Measurements from ENCODE around the gene MOV10L1. TPM values are rescaled to one million over a fixed set of nuclear protein-coding genes. Genes with fewer than 3 reads are reported as not detected.
"Not testable (repeated sequence)": the region's sequence is repeated elsewhere in the genome, so short reads cannot be mapped to it uniquely, and the experiment has no call there.

MOV10L1 gene
- total RNA-seq, 1 donor from 2014 or later: 26.0 TPM

DNA sequence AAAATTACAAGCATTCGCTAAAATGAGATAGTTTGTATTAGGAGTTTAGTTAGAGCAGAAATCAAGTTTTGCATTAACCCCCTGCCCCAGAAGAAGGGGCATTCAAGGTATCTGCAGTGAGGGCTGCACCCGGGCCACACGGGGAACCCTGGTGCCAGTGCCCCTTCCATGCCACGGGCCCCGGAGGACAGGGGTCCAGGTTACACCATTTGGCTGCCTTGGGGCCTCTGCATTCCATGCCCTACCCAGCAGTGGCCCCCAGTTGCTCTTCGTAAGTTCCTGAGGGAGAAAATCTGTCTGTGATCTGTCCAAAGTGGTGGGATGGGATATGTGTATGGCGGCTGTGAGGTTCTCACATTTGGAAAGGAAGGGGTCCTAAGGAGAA is 63.9 kb downstream of the MOV10L1 start:
- DNase-seq (ENCODE audit: low read depth, low spot score): no peak

DNA sequence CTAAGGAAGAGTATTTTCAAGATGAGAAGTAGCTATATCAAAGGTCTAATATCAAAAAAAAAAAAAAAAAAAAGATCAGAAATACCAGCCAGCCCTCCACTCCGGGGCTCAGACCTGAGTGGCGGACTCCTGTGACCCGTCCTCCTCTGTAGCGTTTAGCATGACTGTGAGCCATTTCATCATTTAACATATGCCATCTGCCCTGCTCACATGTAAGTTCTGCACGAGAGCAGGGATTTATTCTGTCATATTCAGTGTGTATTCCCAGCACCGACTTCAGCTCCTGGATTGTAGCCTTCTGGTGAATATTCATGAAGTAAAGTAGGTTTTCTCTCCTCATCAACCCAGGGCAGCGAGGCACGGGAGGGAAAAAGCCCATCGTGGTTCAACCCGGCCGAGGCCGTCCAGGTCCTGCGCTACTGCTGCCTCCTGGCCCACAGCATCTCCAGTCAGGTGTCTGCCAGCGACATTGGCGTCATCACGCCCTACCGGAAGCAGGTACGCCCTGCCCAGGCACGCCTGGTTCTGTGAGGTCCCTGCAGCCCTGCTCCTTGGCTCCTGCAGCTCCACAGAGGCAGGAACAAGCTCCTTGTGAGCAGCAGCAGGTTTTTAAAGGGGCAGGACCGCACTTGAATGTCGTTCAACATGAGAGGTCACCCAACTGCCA is 68.0 kb downstream of the MOV10L1 start:
- no peak for DNase-seq (ENCODE audit: low read depth, low spot score)

DNA sequence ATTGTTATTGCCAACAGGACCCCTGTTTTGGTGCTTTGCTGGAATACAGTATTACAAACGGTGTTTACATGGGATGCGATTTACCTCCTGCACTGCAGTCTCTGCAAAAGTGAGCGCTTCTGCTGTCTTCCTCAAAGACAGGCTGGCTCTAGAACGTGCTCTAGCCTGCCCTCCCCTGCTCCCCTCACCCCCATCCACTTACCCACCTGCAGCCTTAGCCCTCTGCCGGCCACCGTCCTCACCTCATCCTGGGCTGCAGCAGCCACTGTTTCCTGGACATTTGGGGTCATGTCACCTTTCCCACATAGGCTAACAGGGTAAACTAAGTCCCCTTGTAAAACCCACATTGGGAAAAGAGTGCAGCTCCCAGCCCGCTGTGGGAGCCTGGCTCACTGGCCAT is 71.1 kb downstream of the MOV10L1 start:
- no peak for DNase-seq (ENCODE audit: low read depth, low spot score)

DNA sequence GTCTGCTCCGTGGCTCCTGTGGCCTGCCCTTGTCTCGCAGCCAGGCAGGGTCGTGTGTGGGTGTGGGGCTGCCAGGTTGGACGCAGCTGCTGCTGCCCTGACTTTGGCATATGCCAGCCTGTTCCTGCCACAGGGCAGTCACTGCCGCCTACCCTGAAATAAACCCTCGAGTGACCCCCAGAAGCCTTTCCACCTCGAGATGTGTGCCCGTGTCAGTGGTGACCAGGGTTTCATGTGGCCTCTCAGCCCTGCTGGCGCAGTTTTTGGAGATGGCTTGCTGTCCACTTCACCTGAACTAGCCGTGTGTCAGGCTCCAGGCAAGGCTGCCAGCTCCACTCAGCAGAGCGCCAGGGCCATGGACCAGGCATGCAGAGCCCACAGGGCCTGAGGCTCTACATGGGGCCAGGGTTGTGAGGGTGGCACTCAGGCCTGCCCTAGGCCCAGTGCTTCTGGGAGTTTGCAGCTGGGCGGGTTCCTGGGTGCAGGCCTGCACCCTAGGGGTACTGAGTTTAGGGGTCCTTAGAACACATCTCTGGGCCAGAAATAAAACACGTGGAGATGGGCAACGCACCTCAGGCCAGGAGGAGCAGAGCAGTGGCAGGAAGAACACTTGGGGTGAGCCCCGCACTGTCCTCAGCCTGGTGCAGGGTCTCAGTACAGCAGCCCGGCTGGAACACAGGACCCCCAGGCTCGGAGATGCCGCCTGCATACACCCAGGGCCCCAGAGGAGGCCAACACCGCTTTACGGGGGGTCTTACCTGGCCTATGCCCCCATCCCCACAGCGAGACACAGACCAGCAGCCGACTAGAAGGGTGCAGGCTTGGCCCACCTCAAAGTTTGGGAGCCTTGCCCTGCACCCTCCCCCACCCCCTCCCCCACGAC is 71.9 kb downstream of the MOV10L1 start:
- no peak for DNase-seq (ENCODE audit: low read depth, low spot score)

DNA sequence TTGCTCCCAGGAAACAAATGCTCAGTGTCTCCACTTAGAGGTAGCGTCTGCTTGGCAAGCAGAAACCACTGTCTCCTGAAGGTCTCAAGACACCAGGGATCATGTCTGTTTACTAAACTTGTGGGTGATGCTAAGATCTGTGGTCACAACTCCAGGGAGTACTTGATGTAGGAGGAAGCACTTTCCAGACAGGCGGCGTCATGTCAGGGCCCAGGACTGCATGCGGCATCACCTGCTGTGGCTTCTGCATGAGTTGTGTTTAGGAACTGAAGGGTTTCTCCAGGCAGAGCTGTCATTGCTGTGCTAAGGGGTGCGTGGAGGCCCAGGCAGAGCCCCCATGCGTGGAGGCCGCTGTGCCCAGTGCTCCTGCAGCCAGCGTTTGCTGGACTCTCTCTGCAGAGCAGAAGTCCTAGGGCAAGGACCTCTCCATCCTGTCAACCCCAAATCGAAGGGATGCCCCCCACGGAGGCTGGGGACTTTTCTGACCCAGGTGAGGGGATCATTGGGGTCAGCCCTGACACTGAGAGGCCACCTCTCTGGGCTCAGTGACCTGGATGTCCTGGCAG is 72.7 kb downstream of the MOV10L1 start:
- DNase-seq (ENCODE audit: low read depth, low spot score): no peak

DNA sequence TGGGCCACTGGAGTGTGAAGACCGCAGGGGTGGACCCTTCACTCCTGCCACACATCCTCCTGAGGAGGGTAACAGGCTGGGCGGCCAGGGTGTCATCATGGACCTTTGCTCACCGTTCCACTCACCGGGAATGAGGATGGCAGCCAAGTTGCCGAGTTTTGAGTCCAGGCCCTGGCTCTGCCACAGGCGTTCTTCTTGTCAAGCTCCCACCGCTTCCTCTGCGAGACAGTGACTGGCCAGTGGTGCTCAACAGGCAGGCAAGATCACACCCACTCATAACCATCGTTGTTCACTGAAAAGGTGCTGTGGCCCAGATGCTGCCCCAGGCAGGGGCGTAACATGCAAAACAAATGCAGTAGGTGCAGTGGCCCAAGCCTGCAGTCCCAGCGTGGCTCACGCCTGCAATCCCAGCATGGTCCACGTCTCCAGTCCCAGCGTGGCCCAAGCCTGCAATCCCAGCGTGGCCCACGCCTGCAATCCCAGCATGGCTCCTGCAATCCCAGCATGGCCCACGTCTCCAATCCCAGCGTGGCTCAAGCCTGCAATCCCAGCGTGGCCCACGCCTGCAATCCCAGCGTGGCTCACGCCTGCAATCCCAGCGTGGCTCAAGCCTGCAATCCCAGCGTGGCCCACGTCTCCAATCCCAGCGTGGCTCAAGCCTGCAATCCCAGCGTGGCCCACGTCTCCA is 75.8 kb downstream of the MOV10L1 start:
- DNase-seq (ENCODE audit: low read depth, low spot score): no peak

DNA sequence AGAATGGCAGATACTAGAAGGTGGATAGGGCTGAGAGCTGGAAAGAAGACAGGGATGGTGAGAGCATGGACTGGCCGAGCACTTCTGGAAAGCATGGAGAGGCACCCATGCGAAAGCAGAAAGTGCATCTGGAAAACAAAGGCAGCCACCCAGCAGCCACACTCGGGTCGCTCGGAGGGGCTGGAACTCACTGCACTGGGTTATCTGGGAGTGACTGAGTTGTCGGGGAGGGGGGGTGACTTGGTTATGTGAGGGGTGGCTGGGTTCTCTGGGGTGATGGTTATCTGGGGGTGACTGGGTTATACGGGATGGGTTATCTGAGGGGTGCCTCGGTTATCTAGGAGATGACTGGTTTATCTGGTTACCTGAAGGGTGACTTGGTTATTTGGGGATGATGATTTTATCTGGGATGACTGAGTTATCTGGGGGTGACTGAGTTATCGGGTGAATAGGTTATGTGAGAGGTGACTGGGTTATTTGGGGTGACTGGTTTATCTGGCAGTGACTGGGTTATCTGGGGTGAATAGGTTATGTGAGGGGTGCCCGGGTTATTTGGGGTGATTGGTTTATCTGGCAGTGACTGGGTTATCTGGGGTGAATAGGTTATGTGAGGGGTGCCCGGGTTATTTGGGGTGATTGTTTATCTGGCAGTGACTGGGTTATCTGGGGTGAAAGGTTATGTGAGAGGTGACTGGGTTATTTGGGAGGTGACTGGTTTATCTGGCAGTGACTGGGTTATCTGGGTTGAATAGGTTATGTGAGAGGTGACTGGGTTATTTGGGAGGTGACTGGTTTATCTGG is 78.1 kb downstream of the MOV10L1 start:
- no peak for DNase-seq (ENCODE audit: low read depth, low spot score)

DNA sequence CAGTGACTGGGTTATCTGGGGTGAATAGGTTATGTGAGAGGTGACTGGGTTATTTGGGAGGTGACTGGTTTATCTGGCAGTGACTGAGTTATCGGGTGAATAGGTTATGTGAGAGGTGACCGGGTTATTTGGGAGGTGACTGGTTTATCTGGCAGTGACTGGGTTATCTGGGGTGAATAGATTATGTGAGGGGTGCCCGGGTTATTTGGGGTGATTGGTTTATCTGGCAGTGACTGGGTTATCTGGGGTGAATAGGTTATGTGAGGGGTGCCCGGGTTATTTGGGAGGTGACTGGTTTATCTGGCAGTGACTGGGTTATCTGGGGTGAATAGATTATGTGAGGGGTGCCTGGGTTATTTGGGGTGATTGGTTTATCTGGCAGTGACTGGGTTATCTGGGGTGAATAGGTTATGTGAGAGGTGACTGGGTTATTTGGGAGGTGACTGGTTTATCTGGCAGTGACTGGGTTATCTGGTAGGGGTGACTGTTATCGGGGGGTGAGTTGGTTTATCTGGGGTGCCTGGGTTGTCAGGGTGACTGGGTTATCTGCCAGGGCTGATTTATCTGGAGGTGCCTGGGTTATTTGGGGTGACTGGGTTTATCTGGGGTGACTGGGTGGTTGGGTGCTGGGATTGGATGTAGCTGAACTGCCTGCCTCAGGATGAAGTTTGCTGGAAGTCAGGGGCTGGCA is 78.8 kb downstream of the MOV10L1 start:
- not testable (repeated sequence) for DNase-seq (ENCODE audit: low read depth, low spot score)

DNA sequence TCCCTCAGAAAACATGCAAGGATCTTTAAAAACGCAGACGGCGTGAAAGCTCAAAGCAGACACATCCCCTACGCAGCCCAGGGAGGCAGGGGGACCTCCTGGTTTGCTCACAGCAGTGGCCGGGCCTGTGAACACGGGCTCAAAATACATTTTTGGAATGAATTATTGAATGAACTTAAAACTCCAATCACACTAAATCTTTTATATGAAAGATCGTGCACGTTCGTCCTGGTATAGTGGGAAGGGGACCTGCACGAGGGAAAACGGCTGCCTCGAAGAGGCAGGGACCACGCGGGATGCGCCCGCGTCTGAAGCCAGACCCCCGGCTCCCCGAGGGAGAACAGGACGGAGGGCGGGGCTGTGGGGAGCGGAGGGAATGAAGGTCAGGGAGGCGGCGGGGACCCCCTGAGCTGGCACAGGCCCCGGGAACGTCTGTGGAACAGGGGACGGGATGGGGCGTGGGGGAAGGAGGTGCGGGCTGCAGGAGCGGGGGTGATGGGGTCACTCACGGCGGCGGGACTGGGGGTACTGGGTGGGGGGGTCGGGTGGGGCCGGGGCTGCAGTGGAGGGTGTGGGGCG is 79.5 kb downstream of the MOV10L1 start:
- DNase-seq (ENCODE audit: low read depth, low spot score): no peak

DNA sequence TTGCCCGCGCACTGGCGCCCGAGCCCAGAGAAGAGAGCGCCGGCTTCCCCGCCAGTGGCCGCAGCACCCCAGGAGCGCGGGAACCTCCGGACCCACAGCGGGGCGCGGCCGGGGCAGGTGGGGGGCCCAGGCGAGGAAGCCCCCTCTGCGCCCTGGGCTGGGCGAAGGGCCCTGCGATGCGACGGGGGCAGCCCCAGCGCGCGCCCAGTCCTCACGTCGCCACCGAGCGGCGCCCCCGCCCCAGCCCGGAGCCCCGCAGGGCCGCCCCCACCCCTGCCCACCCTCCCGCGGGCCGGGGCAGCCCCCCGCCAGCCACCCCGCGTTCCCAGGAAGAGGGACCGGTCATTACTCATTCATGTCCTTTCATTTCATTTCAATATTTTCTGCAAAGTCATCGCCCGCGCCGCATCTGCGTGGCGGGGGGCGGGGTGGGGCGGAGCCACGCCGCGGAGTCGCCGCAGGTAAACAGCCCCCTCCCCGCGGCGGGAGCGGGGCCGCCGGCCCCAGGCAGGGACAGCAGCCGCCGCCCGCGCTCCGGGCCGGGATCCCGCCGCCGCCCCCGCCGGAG is 80.1 kb downstream of the MOV10L1 start:
- no peak for DNase-seq (ENCODE audit: low read depth, low spot score)

DNA sequence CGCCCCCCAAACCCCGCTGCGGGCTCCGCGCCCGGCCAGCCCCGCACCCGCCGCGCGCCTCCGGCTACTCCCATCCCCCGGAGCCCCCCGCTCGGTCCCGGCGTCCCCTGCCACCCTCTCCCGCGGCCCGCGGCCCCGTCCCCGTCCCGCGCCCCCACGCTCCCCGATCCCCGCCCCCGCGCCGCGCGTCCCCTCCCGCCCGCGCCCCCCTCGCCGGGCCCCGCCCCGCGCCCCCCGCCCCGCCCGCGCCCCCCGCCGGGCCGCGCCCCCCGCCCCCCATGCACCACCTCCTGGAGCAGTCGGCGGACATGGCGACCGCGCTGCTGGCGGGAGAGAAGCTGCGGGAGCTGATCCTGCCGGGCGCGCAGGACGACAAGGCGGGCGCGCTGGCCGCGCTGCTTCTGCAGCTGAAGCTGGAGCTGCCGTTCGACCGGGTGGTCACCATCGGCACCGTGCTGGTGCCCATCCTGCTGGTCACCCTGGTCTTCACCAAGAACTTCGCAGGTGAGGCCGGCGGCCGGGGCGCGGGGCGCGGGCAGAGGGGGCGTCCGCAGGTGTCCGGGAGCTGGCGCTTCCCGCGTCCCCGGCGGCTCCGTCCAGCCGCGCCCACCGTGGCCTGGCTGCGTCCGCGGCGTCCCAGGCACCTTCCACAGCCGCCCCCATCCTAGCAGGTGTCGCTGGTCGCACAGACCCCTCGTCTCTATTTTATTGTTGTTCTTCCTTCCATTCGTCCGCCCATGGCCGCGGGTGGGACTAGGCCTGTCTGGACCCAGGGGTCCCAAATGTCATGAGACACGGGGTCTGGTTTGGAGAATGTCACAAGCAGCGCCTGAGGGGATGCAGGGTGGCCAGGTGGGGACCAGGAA is 80.9 kb downstream of the MOV10L1 start, which contains the start of gene PANX2:
Gene PANX2, plus strand, starts transcription at position 279 of the 866 bp plus-strand sequence. Its CDS starts 0 bp downstream, at position 279.
- DNase-seq (ENCODE audit: low read depth, low spot score): no peak

DNA sequence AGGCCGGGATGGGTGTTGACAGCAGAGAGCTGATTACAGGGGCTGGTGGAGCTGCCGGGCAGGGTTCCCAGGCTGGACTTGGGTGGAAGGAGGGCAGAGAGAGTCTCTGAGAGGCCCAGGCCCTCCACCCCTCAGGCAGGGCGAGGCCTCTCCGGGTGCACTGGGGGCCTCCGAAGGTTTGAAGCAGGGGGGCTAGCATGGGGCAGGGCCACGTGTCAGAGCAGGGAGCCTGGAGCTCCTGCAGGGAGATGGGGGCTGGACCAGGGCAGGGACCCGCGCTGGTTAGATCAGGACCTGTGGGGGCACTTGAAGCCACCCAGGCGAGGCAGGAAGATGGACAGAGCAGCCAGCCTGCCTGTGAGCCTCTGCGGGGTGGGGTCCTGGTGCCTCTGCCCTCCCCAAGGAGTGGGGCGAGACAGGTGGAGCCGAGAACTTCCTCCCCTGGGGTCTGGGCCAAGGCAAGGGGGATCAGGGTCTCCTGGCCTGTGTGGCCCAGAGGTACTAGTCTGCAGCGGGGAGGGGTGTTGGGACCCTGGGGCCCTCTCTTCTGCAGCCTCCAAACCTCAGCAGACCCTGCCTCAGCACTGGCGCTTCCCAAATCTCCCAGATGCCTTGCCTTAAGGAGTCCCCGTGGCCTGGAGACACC is 81.6 kb downstream of the MOV10L1 start:
- DNase-seq (ENCODE audit: low read depth, low spot score): no peak

DNA sequence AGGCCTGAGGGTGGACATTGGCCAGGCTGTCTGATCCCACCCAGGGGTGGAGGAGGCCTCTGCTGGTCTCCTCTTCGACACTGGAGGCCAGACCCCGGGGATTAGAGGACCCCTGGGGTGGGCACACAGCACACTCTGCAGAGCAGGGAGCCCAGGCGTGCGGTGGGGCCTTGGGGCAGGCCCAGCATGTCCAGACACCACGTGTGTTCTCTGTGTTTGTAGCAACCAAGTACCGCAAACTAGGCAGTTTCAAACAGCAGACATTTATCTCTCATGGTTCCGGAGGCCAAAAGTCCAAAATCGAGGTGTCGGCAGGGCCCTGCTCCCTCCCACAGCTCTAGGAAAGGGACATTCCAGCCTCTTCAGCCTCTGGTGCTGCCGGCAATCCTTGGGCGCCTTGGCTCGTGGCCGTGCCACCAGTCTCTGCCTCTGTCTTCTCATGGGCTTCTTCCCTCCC is 82.2 kb downstream of the MOV10L1 start:
- no peak for DNase-seq (ENCODE audit: low read depth, low spot score)

DNA sequence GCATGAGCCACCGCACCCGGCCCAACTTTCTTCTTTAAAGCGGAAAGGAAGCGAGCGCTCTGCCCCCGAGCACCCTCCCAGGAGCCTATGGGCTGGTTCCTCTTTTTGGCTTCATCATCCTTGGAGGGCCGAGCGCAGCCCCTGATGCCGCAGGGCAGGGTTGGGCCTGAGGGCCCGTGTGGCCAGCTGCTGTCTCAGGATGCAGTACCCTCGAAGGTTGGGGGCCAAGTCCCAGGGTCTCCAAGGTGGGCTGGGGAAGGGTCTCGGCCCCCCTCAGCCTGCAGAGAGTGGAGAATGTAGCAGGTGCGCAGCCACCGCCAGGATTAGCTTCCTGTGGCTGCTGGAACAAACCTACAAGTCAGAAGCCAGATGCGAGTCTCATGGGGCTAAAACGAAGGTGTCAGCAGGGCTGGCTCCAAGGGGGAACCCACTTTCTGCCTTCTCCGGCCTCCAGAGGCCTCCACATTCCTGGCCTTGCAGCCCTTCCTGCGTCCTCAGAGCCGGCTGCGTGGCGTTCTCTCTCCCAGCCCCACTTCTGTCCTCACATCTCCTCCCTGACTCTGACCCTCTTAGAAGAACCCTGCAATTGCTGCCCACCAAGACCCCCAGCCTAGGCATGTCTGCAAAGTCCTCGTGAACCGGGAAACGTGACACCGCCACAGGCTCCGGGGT is 83.6 kb downstream of the MOV10L1 start:
- no peak for DNase-seq (ENCODE audit: low read depth, low spot score)

DNA sequence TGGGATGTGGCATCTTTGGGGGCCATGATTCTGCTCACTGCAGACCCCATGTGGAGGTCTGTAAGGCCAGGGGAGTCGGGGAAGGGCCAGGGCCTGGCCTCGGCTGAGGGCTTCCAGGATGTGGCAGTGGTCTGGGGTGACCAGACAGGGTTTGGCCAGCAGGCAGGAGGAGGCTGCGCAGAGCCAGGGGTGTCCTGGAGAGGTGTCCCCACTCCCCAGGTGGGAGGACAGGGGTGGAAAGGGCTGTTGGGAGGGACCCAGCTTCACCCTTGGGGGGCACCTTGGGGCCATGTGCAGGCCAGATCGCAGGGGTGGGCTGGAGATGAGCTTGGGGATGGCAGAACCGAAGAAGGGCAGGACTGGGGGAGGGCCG is 84.2 kb downstream of the MOV10L1 start:
- DNase-seq (ENCODE audit: low read depth, low spot score): no peak

DNA sequence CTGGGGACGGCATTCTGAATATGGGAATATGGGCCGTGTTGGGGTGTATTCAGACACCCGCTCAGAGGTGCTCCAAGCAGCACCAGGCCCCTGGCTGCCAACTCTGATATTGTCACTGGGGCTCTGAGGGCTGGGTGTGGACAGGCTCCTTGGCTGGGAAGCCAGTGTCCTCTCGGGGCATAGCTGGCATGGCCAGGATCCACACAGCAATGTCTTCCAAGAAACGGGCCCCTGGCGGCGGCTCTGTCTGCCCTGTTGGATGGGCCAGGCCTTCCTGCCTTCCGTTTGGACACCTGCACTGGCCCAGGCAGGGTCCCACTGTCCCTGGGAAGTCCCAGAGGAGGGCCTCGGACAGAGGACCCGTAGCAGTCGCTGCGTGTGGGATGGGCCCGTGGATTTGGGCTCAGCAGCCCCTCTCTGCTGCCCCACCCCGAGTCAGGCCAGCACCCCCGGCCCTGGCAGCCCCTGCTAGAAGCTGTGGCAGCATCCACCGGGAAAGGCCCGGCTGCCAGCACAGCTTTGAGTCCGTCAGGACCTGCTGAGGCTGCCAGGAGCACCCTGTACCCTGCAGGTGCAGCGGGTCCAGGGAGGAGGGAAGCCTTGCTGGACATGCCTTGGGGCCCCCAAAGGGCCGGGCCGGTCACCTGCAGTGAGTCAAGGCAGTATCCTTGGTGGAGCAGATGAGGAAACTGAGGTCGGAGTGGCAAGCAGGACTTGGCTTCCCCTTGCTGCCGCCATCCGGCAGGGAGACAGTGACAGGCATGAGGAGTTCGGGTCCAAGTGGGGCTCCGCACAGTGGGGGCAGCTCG is 84.8 kb downstream of the MOV10L1 start:
- DNase-seq (ENCODE audit: low read depth, low spot score): no peak

DNA sequence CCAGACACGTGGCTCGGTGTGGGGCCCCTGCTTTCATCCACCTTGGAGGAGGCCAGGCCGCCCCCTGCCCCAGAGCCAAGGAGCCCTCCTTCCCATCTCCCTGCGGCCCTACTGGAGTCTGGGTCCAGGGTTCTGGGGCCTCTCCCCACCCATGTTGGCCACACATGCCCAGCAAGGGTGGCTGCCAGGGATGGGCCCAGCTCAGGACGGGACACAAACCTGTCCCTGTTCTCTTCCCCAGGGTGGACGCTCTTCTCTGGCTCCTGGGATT is 85.3 kb downstream of the MOV10L1 start:
- no peak for DNase-seq (ENCODE audit: low read depth, low spot score)

Data from pulmonary artery endothelial cell (primary cell).